ENCODE data around the gene TMEM86B.
"Not testable (repeated sequence)": the region's sequence is repeated elsewhere in the genome, so short reads cannot be mapped to it uniquely, and the experiment has no call there.

The TMEM86B gene

DNA sequence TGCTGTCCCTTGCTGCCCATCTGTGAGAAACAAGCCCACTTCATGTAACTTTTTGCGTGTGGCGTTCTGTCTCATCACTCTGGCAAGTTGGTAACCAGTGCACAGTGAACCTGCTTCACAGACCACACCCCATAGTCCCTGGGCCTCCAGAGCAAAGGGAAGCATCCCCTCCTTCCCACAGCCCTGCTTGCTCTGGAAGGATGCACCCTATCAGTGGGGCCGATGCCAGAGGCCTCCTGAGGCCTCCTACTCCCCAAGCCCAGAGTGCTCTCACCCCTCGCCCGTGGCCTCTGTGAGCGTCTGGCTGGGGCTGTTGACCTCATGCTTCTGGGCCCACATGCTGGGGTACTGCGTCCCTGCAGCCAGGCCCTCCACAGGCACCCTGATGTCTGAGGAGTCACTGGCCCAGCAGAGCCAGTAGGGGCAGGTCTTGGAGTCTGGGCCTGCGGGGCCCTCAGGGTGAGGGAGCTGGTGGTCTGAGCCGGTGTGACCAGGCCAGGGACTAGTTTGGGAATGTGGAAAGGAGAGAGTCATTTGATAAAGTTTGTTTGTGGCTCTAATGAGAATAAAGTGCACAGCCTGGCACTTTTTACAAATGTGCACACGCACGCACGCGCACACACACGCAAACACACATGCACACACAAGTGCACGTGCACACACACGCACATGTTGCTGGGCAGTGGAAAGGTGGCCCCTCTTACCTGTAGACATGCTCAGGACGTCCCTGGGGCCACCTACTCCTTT, 5.1 kb downstream of the TMEM86B start:
- DNase-seq (ENCODE audit: low read depth in 4 of 4, low spot score in 1 of 4), result no peak

DNA sequence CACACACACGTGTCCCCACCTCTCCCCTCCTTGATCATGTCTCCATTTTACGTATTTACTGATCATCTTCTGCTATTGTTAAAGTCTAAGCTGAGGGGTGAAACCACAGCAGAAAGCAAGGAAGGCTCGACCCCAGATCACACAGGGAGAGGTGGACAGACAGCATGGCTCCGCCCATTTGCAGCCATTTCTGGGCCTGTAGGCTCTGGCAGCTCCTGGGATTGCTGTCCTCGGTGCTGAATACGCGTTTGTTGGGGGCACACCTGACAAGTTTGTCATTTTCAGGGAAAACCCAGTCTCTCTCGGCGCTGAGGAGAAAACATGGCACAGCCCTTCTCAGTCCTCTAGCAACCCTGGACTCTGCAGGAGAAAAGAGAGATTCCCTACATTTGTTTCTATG, 8.0 kb downstream of the TMEM86B start:
- DNase-seq (ENCODE audit: low read depth in 4 of 4, low spot score in 1 of 4), result no peak

DNA sequence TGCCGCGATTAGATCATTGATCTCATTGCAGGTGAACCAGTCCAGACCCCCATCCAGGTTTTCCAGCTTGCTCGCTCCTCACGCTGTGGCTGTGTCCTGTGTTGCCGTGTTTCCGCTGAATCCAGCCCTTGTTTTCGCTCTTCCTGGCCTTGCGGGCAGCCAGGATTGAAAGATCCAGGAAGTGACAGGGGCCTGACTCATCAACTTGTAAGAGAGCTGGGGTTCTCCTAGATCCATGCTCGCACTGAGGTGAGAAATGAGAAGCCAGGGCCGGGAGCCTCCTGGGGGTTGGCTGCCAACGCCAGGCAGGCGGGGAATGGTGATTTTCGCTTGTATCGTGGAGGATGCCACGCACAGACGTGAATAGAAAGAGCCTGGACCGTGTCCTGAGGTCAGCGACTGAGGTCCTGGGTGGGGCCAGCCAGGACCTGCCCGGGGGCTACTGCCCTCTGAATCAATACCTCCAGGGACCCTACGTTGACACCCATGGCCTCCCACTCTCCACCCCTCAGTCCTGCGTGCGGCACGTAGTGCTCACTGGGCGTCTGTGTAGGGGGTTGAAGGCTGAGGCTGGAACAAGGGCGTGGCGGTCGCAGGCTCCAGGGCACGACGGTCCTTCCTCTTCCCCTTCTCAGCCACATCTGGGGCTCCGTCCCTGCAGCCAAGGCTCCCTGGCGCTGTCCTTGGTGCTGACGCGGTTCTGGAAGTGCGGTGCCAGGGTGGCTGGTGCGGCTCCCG, 11.9 kb downstream of the TMEM86B start:
- DNase-seq (ENCODE audit: low read depth in 4 of 4, low spot score in 1 of 4), result peak; percentile 15 to 58 (median 28)

DNA sequence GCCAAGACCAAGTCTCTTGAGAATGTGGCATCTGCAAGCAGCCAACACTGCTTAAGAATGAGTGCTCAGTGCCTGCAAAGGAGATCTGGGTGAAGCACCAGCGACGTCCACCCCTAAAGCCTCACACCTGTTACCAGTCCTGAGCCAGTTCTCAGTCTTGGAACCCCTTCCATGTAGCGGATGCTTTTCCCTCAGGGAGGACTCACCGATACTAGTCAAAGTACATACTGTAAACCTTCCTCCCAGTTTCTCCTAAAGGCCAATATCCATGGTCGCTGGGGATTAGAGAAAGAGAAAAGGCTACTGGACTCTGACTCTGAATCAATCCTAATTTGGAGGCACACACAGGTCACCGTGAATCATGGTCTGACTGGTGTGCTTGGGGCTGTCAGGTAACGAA, 15.0 kb downstream of the TMEM86B start:
- no peak for DNase-seq (ENCODE audit: low read depth in 4 of 4, low spot score in 1 of 4)

DNA sequence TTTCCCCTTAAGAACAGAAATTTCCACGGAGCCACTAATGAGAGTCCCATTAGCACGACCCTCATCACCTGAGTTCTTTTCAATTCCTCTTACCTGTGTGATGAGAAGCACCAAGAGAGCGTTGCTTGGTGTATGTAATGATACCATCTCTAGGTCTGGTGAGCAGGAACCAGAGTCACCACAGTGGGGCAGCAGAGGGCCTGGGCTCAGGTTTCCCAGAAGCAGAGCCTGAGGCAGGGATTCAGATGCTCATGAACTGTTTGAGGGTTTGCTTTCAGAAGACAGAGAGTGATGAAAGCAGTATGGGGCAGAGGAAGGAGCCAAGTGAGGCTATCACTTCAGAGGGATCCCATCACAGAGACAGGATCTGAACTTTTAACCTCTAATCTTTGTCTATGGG, 16.1 kb downstream of the TMEM86B start:
- peak in 3 of 4 experiments; percentile 13 to 32 (median 20) for DNase-seq (ENCODE audit: low read depth in 4 of 4, low spot score in 1 of 4)

DNA sequence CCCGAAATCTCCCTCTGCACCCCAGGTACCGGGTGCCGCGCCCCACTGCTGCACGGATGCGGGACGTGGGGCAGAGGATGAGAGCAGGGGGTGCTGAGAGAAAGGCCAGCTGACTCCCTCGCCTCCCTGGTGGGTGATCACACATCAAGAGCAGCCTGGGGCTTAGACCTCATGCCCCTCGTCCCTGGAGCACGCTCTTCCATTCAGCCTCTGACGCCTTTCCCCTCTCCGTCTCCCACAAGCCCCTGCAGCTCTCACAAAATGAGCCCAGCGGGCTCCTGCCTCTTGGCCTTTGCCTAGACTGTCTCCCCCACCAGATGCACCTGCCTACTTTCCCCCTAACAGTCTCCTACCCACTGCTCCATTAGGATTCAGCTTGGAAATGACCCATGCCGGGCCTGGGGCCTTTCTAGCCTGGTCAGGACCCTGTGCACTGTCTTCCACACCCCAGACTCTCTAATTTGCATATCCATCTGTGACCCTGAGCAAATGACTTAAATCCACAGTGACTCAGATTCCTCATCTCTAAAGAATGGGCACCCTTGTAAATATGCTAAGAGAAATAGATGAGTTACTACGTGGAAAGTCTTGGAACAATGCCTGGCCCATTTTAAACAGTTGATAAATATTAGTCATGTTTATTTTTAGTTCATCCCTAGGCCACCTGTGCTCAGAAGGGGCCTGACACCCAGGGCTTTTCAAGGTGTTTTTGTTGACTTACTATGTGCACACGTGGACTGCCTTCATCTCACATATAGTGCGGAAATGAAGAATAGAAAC, 18.7 kb downstream of the TMEM86B start:
- DNase-seq (ENCODE audit: low read depth in 4 of 4, low spot score in 1 of 4), result no peak

DNA sequence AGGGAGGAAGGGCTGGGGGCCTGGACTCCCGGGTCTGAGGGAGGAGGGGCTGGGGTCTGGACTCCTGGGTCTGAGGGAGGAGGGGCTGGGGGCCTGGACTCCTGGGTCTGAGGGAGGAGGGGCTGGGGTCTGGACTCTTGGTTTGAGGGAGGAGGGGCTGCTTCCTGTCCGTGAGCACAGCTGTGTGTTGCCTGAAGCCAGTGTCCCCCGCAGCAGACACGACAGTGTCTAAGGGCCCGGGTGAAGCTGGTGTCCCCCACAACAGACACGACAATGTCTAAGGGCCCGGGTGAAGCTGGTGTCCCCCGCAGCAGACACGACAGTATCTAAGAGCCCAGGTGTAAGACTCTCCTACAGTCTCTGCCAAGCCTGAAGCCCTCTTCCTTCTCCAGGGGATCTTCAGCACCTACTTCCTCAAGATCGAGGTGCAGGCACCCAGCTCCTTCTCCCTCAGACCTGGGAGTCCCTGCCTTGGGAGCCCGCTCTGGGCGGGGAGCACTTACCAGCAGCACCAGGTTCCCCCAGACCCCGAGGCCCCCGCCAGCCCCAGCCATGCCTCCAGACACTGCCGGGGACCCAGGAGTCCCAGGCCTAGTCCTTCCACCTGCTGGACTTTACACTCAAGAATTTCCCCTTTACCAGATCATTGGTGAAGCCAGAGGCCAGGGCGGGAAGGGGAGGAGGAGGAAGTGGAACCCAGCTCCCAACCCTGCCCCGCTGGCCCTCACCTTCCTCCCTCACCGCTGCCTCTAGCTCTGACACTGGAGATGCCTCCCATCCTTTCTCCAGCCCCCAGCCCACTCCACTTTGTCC, 19.5 kb downstream of the TMEM86B start, which contains the start of gene PTPRH:
TSS of gene PTPRH (minus strand) at position 622 of the 813 bp plus-strand sequence. CDS start at position 554, 68 bp downstream.
- no peak for DNase-seq (ENCODE audit: low read depth in 4 of 4, low spot score in 1 of 4)

DNA sequence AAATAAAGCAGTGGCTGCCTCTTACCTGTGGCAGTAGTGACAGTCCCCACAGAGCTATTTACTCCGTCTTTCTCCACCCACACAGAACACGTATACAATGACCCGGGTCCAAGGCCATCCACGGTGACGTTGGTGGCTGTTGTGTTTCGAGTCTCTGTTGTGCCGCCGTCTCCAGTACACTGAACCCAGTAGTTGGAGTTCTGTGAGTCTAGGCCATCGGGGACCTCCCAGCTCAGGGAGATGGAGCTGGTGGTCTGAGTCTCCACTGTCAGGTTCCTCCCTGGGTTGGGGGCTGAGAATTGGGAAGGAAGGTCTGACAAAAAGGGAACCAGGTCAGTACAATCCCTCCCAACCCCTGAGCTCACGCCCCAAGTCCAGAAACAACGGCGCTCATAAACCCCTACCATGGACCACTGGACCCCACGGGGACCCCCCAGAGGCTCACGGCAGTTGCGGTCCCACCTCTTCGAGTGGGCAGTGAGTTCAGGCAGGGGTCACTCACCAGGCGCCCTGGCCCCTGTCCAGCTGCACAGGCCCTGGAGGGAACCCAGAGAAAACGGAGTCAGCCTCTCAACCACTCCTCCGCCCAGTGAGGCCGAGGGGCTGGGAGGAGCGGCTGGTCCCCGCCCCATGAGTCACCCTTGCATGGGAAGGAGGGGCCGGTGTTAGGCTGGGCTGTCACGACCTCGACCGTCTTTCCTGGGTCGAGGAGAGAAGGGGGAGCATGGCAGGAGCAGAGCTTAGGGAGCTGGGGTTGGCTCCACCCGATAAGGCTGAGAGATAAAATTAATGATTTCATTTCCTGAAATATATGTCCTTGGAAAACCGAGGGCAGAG, 21.7 kb downstream of the TMEM86B start:
- DNase-seq (ENCODE audit: low read depth in 4 of 4, low spot score in 1 of 4), result peak in 3 of 4 experiments; percentile 12 to 44 (median 34)

DNA sequence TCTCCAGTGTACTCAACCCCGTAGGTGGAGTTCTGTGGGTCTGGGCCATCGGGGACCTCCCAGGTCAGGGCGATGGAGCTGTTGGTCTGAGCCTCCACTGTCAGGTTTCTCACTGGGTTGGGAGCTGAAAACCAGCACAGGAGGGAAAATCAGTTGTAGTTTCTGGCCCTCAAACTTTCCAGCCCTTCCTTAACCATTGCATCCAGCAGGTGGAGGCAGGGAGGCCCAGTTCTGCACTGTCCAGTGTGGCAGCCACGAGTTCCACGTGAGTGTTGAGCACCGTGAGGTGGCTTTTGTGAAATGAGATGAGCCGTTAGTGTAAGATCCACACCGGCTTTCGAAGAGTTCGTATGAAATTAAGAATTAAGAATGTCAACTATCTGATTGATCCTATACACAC, 26.4 kb downstream of the TMEM86B start:
- not testable (repeated sequence) for DNase-seq (ENCODE audit: low read depth in 4 of 4, low spot score in 1 of 4)

DNA sequence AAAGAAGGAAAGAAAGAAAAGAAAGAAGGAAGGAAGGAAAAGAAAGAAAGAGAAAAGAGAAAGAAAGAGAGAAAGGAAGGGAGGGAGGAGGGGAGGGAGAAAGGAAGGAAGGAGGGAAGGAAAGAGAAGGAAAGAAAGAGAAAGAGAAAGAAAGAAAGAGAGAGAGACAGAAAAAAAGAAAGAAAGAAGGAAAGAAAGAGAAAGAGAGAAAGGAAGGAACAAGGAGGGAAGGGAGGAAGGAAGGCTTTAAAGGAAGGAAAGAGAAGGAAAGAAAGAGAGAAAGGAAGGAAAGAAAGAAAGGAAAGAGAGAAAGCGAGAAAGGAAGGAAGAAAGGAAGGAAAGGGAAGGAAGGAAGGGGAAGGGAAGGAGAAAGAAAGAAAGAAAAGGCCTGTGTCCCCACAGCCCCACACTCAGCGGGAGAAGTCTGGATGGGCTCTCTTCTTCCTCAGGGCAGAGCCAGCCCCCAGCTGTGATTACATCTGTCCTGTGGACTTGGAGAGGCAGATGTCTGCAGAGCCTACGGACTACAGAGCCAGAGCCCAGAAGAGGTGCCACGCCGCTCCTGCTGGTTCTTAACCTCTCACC, 28.9 kb downstream of the TMEM86B start:
- DNase-seq (ENCODE audit: low read depth in 4 of 4, low spot score in 1 of 4), result no peak

DNA sequence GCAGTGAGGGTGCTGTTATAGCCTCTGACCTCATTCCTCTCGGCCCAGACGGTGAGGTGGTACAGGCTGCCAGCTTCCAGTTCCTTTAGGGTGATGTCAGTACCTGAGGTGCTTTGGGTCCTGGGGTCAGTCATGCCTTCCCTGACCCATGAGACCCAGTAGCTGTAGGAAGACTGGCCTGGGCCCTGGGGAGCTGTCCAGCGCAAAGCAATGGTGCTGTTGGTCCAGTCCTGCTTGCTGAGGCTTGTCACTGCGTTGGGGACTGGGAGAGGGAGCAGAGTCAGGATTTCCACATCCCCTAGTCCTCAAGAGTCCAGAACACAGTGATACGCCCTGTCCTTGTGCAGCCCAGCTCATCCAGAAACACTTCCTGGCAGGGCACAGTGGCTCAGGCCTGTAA, 29.9 kb downstream of the TMEM86B start:
- no peak for DNase-seq (ENCODE audit: low read depth in 4 of 4, low spot score in 1 of 4)

DNA sequence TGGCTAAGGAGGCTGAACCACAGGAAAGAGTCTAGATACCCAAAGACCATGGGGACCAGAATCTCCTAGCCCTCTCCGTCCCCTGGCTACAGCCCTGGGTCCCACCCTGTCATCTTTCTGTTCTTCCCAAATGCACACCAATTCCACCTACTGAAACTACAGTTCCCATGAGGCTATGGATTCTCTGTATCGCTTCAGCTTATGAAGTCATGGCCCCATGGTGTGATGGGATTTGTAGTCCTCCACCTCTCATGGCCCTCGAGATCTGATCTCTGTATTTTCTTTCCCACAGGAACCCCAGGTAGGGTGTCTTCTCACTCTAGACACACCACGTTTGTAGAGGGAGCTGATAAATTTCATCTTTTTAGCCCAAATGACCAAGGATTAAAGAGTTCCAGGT, 31.0 kb downstream of the TMEM86B start:
- no peak for DNase-seq (ENCODE audit: low read depth in 4 of 4, low spot score in 1 of 4)

DNA sequence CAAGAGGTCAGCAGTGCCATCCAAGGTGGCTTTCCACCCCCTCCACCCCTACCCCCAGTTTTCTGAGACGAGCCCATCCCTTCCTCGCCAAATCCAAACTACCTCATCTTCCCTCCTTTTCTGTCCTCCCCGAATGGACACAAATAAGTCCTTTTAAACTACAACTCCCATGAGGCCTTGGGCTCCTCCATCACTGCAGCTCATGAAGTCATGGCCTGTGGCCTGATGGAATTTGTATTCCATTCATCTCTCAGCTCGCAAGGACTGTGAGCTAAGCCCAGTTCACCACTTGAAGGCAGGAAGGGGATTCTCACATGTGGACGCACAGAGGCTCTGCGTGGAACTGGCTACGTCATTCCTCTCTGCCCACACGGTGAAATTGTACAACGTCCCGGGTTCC, 31.8 kb downstream of the TMEM86B start:
- DNase-seq (ENCODE audit: low read depth in 4 of 4, low spot score in 1 of 4), result no peak

DNA sequence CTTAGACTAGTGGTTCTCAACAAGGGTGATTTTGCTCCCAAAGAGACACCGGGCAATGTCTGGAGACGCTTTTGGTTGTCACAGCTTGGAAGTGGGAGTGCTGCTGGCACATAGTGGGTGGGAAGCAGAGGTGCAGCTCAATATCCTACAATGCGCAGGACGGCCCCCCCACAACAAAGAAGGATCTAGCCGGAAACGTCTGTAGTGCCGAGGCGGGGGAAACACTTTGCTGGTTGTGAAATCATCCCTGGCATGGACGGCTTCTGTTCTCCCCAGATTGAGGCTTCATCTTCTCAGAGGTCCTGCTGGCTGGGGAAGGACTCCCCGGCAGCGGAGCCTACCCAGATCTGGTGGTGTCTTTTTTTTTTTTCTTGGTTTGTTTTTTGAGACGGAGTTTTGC, 35.1 kb downstream of the TMEM86B start:
- no peak for DNase-seq (ENCODE audit: low read depth in 4 of 4, low spot score in 1 of 4)

DNA sequence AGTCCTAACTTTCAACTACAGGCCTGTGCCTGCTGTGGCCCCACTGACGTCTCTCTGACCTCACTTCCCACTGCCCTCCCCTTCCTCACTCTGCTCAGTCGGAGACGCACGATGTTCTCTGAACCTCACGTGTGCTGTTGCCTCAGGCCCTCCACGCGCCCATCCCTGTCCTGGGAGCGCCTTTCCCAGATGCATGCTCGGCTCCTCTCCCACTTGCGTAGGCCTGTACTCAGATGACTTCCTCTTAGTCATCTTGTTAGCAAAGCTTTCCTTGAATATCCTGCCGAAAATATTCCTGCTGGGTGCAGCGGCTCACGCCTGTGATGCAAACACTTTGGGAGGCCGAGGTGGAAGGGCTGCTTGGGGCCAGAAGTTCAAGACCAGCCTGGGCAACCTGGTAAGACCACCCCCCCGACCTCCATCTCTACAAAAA, 39.1 kb downstream of the TMEM86B start:
- no peak for DNase-seq (ENCODE audit: low read depth in 4 of 4, low spot score in 1 of 4)

DNA sequence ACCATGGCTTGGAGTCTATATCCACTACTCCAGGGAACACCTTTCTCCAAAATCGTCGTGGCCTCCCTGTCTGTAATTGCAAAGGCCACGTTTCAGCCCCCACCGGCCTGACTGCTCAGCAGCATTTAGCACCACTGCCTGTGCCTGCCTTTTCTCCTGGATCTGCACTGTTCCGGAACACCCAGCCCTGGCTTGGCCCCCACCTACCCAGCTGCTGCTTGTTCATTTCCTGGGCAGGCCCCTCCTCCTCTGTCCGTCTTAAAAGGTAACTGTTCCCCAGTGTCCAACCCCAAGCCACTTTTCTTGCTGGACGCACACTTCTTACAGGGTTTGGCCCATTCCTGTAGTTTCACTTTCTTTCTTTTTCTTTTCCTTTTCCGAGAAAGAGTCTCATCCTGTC, 39.9 kb downstream of the TMEM86B start:
- no peak for DNase-seq (ENCODE audit: low read depth in 4 of 4, low spot score in 1 of 4)

DNA sequence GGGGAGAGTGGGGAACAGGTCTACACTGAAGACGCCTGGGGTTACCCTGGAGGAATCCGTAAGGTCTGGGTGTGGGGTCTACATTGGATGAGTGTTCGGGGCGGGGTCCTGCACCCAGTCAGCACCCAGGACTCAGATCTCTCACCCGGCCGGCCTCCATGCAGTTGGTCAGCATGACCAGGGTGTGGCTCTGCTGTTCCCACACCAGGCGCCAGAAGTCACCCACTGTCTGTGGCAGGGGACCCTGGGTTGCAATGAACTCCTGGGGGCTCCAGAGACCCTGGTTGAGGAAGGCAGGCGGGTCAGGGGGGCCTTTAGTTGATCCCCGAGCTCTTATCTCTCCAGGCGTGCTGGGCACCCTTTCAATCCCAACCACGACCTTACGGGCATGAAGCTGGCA, 42.5 kb downstream of the TMEM86B start:
- DNase-seq (ENCODE audit: low read depth in 4 of 4, low spot score in 1 of 4), result no peak

DNA sequence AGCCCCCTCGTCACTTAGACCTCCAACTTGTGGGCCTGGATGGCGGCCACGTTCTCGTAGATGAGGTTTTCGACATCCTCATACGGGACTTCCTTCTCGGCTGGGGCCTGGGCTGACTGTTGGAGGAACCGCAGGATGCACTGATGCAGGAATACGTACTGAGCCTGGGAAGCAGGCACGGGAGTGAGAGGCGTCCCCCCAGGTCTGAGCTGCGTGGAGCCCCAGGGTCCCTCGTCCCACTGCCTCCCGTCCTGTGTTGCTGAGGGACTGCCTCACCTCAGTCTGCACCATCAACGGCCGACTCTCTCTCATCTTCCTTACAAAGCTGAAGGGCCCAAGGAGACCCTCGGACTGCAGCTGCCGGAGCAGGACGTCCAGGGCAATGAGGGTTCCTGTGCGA, 46.8 kb downstream of the TMEM86B start:
- DNase-seq (ENCODE audit: low read depth in 4 of 4, low spot score in 1 of 4), result no peak

DNA sequence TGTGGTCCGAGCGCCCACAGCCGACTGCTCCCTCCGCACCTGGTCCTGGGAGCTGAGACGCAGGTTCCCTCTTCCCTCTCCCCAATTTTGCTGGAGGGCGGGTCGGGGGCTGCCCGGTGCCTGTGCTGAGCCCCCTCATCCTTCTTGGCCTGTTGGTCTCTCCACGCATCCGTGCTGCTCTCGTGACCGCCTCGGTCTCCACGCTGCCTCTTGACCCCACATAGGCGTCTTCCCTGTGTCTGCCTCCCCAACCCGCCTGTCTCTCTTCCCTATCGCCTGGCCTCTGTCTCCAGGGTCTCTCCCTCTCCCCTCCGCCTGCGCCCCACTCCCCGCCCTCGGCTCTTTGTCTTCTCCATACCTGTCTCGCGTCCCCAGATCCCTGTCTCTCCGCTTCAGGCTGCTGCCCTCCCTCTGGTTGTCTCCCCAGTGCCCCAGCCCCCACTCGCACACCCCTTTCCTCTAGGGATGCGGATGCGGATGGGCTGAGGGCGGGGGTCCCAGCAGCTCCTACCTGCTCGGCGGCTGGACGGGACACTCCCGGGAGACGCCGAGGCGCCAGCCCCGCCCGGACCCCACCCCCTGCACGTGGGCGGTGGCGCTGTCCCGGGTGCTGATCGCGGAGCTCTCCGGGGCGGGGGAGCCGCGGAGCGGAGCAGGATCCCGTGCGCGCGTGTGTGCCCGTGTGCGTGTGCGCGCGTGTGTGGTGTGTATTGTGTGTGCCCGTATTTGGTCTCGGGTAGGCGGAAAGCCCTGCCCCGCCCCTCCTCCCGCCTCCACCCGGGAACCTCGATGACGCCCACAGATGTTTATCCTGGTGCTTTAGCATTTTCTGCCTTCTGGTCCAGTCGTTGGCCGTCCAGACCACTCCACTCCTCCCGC, 48.7 kb downstream of the TMEM86B start, which contains the start of gene SYT5:
TSS of gene SYT5 (minus strand) at position 684 of the 879 bp plus-strand sequence. CDS start 1,248 bp downstream, outside the sequence.
- DNase-seq (ENCODE audit: low read depth in 4 of 4, low spot score in 1 of 4), result peak in 2 of 4 experiments; percentile 40 to 57
